Measurements from ENCODE around the gene IFNA21. TPM values are rescaled to one million over a fixed set of nuclear protein-coding genes. Genes with fewer than 3 reads are reported as not detected.
"Not testable (repeated sequence)": the region's sequence is repeated elsewhere in the genome, so short reads cannot be mapped to it uniquely, and the experiment has no call there.

Gene IFNA21
- total RNA-seq, 6 experiments from 2014 or later: not detected

GRCh38 chr9:21153336-21154017 lies 13.0 kb downstream of the IFNA21 start:
- H3K36me3 Mint-ChIP-seq (ENCODE audit: low read depth): no peaks in the 10 kb centered on the region
- no peak overlapping the region for H3K4me3 Mint-ChIP-seq
- H3K27ac Mint-ChIP-seq: no peak overlapping the region
- peaks cover 10% of the 10 kb centered on the region; the same call in 1 of the 2 replicates for H3K4me1 Mint-ChIP-seq (ENCODE audit: low read depth)
- H3K27me3 Mint-ChIP-seq (ENCODE audit: insufficient read depth): peaks cover 4% of the 10 kb centered on the region
- no peaks in the 10 kb centered on the region for H3K9me3 Mint-ChIP-seq
- no peak for TF ChIP-seq CTCF (IDR thresholded peaks at IDR 0.05)
- DNase-seq: no peak

GRCh38 chr9:21144603-21145002 lies 21.9 kb downstream of the IFNA21 start:
- Mint-ChIP-seq H3K9me3 (no peaks in the 10 kb centered on the region), H3K4me1 (ENCODE audit: low read depth) (no peaks in the 10 kb centered on the region), H3K36me3 (ENCODE audit: low read depth) (no peaks in the 10 kb centered on the region), H3K27ac (no peak overlapping the region), H3K4me3 (no peak overlapping the region), H3K27me3 (ENCODE audit: insufficient read depth) (peaks cover 3% of the 10 kb centered on the region)
- DNase-seq: no peak
- no peak for TF ChIP-seq CTCF (IDR thresholded peaks at IDR 0.05)

GRCh38 chr9:21141427-21141882 lies 25.0 kb downstream of the IFNA21 start, which contains the start of gene IFNW1:
Gene IFNW1 (minus strand): TSS chr9:21141832. CDS start chr9:21141570, 262 bp downstream.
- DNase-seq: no peak
- no peaks in the 10 kb centered on the region for H3K9me3 Mint-ChIP-seq

GRCh38 chr9:21137020-21137419 lies 29.4 kb downstream of the IFNA21 start:
- Mint-ChIP-seq H3K4me3 (no peak overlapping the region), H3K4me1 (ENCODE audit: low read depth) (no peaks in the 10 kb centered on the region), H3K27me3 (ENCODE audit: insufficient read depth) (peaks cover 12% of the 10 kb centered on the region), H3K27ac (no peak overlapping the region), H3K36me3 (ENCODE audit: low read depth) (no peaks in the 10 kb centered on the region), H3K9me3 (no peaks in the 10 kb centered on the region)
- DNase-seq: no peak
- no peak for TF ChIP-seq CTCF (IDR thresholded peaks at IDR 0.05)

More at GRCh38 chr9:21141427-21141882, 25.0 kb downstream of the IFNA21 start, which contains the start of gene IFNW1:
- peak; percentile 4; the same call in 1 of the 2 replicates for TF ChIP-seq CTCF (IDR thresholded peaks at IDR 0.05)
- Mint-ChIP-seq H3K27me3 (ENCODE audit: insufficient read depth) (peaks cover 11% of the 10 kb centered on the region), H3K4me3 (no peak within 1 kb of the TSS), H3K36me3 (ENCODE audit: low read depth) (no peaks in the 10 kb centered on the region), H3K4me1 (ENCODE audit: low read depth) (no peaks in the 10 kb centered on the region), H3K27ac (no peak within 1 kb of the TSS)

- TF ChIP-seq CTCF (IDR thresholded peaks at IDR 0.05): no peak
- Mint-ChIP-seq H3K36me3 (ENCODE audit: low read depth) (no peaks in the 10 kb centered on the region), H3K27ac (no peak overlapping the region), H3K4me1 (ENCODE audit: low read depth) (no peaks in the 10 kb centered on the region), H3K4me3 (no peak overlapping the region), H3K27me3 (ENCODE audit: insufficient read depth) (peaks cover 14% of the 10 kb centered on the region), H3K9me3 (no peaks in the 10 kb centered on the region)
- DNase-seq: no peak
These were observed 30.7 kb downstream of the IFNA21 start for GRCh38 chr9:21135736-21136135.

GRCh38 chr9:21128186-21128585 lies 38.3 kb downstream of the IFNA21 start:
- H3K4me1 Mint-ChIP-seq (ENCODE audit: low read depth); H3K9me3 Mint-ChIP-seq; H3K27ac Mint-ChIP-seq; DNase-seq; H3K36me3 Mint-ChIP-seq (ENCODE audit: low read depth); H3K4me3 Mint-ChIP-seq: not testable (repeated sequence)
- H3K27me3 Mint-ChIP-seq (ENCODE audit: insufficient read depth): peaks cover 15% of the 10 kb centered on the region

Measured in HFFc6 (cell line).